A549 treated with RU486 at 1 μM for 4 hours (cell line): ENCODE data around the gene TMIGD3. TPM values are rescaled to one million over a fixed set of nuclear protein-coding genes. Genes with fewer than 3 reads are reported as not detected.

Experiments
- total RNA-seq: library from RNA; stranded (reverse); fragments of 200-300 nt; extraction: Qiagen RNA extraction; gene quantifications from 5 replicates; pipeline ENCODE4 v1.2.3, GENCODE V29; 2022; ENCODE audit warnings: low read depth

Gene TMIGD3
- not detected in 5 replicates for total RNA-seq

GRCh38 chr1:111503585-111504060 lies at the start of gene TMIGD3, which contains the start of gene ADORA3:
TMIGD3 (minus strand) TSS chr1:111503633; CDS start chr1:111503354, 279 bp downstream.
ADORA3 (minus strand) TSS chr1:111503633; CDS start chr1:111503354, 279 bp downstream.

GRCh38 chr1:111448918-111449702 lies 54.3 kb downstream of the TMIGD3 start, which contains the start of the genes ATP5PB and WDR77:
ATP5PB (plus strand) TSS chr1:111449464; CDS start chr1:111449542, 78 bp downstream.
WDR77 (minus strand) TSS chr1:111449256; CDS start chr1:111449169, 87 bp downstream.

Other genes starting within 250 kb of the TMIGD3 start
- not detected in 5 replicates for gene CHIA, start 212.8 kb downstream of the TMIGD3 start, total RNA-seq
- 1.1 to 1.4 TPM (median 1.3 TPM) in 5 replicates for gene OVGP1, start 75.9 kb downstream of the TMIGD3 start, total RNA-seq
- gene WDR77, start 54.4 kb downstream of the TMIGD3 start, total RNA-seq: 31.2 to 58.2 TPM (median 49.1 TPM) in 5 replicates
- 231 to 276 TPM (median 253 TPM) in 5 replicates for gene ATP5PB, start 54.2 kb downstream of the TMIGD3 start, total RNA-seq
- 0.10 to 0.34 TPM (median 0.13 TPM) in 4 of 5 replicates, not detected in the other for gene C1orf162, start 29.6 kb downstream of the TMIGD3 start, total RNA-seq
- not detected in 5 replicates for gene ADORA3, start within 50 bp of the TMIGD3 start, total RNA-seq
- 21.1 to 31.2 TPM (median 25.9 TPM) in 5 replicates for gene RAP1A, start 116.2 kb upstream of the TMIGD3 start, total RNA-seq
- 1.8 to 2.5 TPM (median 2.0 TPM) in 5 replicates for gene INKA2, start 235.8 kb upstream of the TMIGD3 start, total RNA-seq